Measurements from ENCODE around the gene CACNG6.

- TF ChIP-seq EZH2 (IDR thresholded peaks at IDR 0.05; ENCODE audit: low read length, missing control alignments) (no peak), CTCF (conservative IDR thresholded peaks at IDR 0.05 in 1 of 2, IDR thresholded peaks at IDR 0.05 in 1 of 2; ENCODE audit: low read depth in 1 of 2, low read length in 2 of 2) (no peak)
Measured at GRCh38 chr19:54011507-54012211, 20.2 kb downstream of the CACNG6 start.
